D721Med (cell line): Measurements from ENCODE around the gene RNU2-63P.
"Not testable (repeated sequence)": the region's sequence is repeated elsewhere in the genome, so short reads cannot be mapped to it uniquely, and the experiment has no call there.

Experiments
- DNase-seq: peaks from one replicate; pipeline ENCODE4 v3.0.0; 2011; ENCODE audit warnings: low spot score; ENCODE audit not compliant: insufficient read length
- FAIRE-seq: peaks from 2 replicates; lab custom pipeline; 2011; peaks lifted over from hg19 to GRCh38; lab: Jason Lieb, UNC
- TF ChIP-seq, protein P1 (sequence below): IDR thresholded peaks from 2 replicates; pipeline ENCODE4 v1.5.1; 2012; ENCODE audit warnings: mild to moderate bottlenecking, control low read depth; ENCODE audit not compliant: insufficient read depth; ENCODE audit errors: missing control alignments

Gene RNU2-63P

DNA sequence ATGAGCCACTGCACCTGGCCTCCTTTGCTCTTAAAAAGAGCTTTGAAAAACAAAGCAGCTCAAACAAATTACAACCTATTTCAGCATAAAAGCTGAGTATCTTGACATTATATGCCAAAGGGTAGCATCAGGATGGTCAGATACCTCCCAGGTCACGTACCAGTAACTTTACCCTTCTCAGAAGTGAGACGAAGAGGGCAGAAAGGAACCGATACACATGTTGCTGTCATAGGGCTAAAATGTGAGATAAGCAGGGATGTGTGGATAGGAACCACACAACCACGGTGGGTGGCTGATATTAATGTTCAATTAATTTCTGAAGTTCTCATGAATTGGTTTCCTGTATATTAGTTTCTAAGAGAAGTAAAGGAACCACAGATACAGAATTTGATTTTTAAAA is 12.6 kb upstream of the RNU2-63P start:
- FAIRE-seq (no peak), DNase-seq (no peak)

DNA sequence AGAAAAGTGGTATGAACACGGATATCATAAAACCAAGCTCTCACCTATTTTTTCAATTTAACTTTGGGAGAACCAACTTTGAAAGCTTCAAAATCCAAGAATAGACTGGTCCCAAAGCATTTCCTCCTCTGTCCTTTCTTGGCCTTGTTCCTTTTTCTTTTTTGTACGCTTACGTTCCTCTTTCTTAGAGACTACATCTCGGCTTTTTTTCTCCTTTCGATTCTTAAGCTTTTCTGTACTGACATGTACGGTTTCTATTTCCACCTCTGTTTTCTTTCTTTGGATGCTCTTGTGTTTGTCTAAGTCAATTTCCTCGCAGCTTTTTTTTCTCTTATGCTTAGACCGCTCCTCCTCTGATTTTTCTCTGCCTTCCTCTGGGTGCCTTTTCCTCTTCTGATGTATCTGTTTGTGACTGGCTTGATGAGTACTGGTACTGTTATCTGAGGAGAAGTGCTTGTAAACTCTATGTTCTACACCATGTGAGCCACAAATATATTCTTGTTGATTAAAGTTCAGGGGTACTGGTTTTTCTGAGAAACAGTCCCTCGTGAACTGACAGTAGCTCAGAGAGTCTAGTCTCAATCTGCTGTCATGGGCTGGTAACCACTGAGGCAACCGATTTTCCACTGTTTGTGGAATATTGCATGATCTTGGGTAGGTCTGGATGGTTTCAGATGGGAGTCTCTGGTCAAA is 11.5 kb upstream of the RNU2-63P start:
- DNase-seq: no peak
- FAIRE-seq: no peak
- TF ChIP-seq, protein P1, sequence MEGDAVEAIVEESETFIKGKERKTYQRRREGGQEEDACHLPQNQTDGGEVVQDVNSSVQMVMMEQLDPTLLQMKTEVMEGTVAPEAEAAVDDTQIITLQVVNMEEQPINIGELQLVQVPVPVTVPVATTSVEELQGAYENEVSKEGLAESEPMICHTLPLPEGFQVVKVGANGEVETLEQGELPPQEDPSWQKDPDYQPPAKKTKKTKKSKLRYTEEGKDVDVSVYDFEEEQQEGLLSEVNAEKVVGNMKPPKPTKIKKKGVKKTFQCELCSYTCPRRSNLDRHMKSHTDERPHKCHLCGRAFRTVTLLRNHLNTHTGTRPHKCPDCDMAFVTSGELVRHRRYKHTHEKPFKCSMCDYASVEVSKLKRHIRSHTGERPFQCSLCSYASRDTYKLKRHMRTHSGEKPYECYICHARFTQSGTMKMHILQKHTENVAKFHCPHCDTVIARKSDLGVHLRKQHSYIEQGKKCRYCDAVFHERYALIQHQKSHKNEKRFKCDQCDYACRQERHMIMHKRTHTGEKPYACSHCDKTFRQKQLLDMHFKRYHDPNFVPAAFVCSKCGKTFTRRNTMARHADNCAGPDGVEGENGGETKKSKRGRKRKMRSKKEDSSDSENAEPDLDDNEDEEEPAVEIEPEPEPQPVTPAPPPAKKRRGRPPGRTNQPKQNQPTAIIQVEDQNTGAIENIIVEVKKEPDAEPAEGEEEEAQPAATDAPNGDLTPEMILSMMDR: no peak

More for the DNA sequence above, 12.6 kb upstream of the RNU2-63P start:
- TF ChIP-seq, protein P1: no peak

DNA sequence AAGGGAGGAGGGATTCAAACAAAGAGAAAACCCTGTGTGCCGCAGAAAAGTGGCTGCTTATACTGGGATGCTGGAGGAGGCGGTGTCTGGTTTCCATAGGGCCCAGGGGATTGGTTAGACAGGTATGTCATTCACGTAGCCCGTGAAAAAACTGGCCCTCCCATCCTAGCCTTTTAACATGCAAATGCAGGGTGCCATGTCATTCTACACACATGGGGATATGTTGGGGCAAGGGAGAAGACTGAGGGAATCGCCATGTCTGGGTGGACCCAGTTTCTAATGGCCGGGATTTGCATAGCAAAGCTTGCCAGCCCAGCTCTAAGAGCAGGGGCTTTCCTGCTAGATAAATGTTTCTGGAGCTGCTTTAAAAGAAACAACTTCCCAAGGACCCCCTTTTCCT is 8.2 kb upstream of the RNU2-63P start:
- FAIRE-seq: no peak
- DNase-seq: no peak
- TF ChIP-seq, protein P1: no peak

DNA sequence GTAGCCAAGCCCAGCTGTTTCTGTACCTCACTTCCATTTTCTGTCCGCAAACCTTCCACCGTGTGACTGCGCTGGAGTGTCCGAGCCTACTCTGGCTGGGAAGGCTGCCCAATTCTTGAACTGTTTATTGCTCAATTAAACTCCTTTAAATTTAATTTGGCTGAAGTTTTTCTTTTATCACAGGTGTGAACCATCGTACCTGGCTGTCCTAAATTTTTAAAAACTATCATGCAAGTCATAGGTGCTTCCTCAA is 6.2 kb upstream of the RNU2-63P start:
- FAIRE-seq (no peak), DNase-seq (no peak)
- TF ChIP-seq, protein P1: no peak

DNA sequence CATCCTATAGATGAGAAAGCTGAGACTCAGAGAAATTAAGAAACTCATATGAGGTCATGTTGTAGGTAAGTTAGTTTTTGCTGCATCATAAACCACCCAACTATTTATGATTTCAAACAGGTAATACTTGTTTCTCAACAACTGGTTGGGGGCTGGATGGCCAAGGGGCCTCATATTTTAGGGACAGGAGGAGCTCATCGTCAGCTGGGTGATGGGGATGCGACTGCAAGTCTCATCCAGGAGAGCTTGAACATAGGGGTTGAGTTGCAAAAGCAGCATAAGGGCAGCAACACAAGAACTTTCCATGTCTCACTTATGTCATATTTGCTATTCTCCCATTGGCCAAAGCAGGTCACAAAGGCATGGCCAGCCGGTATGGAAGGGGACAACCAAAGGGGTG is 3.6 kb upstream of the RNU2-63P start:
- TF ChIP-seq, protein P1: no peak
- DNase-seq (no peak), FAIRE-seq (no peak)

DNA sequence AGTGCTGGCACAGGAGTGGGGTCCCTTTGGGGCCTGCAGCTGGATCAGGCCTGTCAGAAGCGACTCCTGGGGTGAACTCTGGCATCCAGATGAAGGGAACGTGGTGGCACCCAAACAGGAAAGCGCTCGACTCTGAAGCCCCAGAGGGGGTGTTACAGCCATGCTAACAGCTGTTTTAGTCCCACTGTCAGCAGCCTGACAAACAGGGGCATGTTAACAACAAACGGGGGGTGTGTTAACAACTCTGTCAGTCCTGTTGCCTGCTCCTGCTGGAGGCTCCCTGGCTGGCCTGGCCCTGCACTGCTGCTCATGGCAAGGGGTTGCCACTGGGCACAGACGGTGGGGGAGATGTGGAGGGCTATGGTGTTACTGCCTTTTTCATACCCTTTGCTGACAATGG is 2.6 kb upstream of the RNU2-63P start:
- TF ChIP-seq, protein P1: no peak
- FAIRE-seq: no peak
- DNase-seq: no peak

DNA sequence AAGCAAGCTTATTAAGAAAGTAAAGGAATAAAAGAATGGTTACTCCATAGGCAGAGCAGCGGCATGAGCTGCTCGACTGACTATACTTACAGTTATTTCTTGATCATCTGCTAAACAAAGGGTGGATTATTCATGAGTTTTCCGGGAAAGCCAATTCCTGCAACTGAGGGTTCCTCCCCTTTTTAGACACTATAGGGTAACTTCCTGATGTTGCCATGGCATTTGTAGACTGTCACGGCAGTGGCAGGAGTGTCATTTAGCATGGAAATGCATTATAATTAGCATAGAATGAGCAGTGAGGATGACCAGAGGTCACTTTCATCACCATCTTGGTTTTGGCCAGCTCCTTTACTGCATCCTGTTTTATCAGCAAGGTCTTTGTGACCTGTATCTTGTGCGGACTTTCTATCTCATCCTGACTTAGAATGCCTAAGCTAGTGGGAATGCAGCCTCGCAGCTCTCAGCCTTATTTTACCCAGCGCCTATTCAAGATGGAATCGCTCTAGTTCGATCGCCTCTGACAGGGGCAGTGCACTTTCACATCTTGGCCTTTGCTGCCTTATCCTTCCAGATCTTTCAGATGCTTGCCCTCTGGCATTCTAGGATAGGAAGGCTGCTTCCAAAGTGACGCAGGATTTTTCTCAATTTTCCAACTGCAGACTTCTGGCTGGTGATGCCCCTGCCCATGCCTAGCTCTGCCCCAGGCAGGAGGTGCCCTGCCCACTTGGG is 1.9 kb upstream of the RNU2-63P start:
- DNase-seq, FAIRE-seq: not testable (repeated sequence)

DNA sequence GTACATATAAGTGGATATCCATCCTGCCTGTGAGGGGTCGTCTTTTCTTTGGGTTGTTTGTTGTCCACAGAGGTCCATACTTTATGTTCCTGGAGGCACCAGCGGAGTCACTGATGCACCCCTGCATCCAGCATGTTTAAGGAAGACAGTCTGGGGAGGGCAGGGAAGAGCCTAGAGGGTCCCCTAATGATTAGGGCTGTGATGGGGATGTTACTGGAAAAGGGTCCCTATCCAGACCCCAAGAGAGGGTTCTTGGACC is 1.4 kb upstream of the RNU2-63P start:
- DNase-seq, FAIRE-seq: not testable (repeated sequence)
